Tibial artery (tissue), 4 donors: Measurements from ENCODE around the gene BPIFB1.

Experiments
- DNase-seq, 2 donors: peaks; one replicate each; pipeline ENCODE4 v3.0.0-alpha.2; 2019
- H3K27ac ChIP-seq, 2 donors: fragments of 200-600 bp; sonication (generic) in 1 of 2; 1 replicate in 1 of 2; 2 replicates in 1 of 2; pipeline ENCODE4 v1.5.1; 2018 to 2019; ENCODE audit warnings: mild to moderate bottlenecking in 1 of 2
- H3K27me3 ChIP-seq, 2 donors: fragments of 200-600 bp; sonication (generic) in 1 of 2; one replicate each; pipeline versions ENCODE4 v1.5.1 to v1.6.0; 2016 to 2019
- H3K36me3 ChIP-seq, 3 donors: fragments of 200-600 bp; sonication (generic) in 2 of 3; one replicate each; pipeline ENCODE4 v1.5.1; 2016 to 2019; ENCODE audit warnings: mild to moderate bottlenecking in 2 of 3
- H3K4me1 ChIP-seq, 4 donors: fragments of 200-600 bp; sonication (generic) in 2 of 4; 1 replicate in 3 of 4; 2 replicates in 1 of 4; pipeline ENCODE4 v1.5.1; 2016 to 2019
- H3K4me3 ChIP-seq, 2 donors: fragments of 200-600 bp; sonication (generic) in 1 of 2; 1 replicate in 1 of 2; 2 replicates in 1 of 2; pipeline ENCODE4 v1.5.1; 2018 to 2019; ENCODE audit warnings: mild to moderate bottlenecking in 2 of 2
- H3K9me3 ChIP-seq, 3 donors: fragments of 200-600 bp; sonication (generic) in 1 of 3; one replicate each; pipeline ENCODE4 v1.5.1; 2016 to 2019
- intact Hi-C: fragments of 100-400 bp; cut with DNase I; formaldehyde crosslinking; loops from one replicate; pipeline ENCODE4 v1.15.0; 2023; ENCODE audit warnings: low total_unique reads
- TF ChIP-seq, protein P1 (sequence below), 2 experiments: fragments of 200-600 bp in 1 of 2; fragments of 450-650 bp in 1 of 2; IDR thresholded peaks; one replicate each; pipeline ENCODE4 v1.5.1; 2017 to 2019; ENCODE audit warnings: antibody characterized with exemption in 2 of 2, mild to moderate bottlenecking in 1 of 2, moderate library complexity in 1 of 2

The BPIFB1 gene

DNA sequence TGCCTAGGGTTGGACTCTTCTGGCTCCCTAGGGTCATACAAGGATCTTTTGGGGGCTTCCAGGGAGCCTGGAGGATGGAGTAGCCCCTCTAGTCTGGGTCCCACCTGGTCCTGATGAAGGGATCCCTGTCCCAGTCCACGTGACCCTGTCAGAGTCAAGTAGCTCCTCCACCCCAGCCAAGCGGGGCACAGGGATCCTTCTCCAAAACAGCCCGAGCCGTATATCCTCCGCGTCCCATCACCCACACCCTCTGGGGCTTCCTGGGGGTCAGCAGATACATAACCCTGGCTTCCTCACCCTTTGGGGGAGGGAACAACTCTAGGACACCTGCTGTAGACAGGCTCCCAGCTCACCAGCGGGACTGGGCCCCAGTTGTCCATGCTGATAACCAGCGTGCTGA, 28.0 kb downstream of the BPIFB1 start:
- Histone ChIP-seq H3K9me3 (no peaks in the 10 kb centered on the region), H3K36me3 (no peaks in the 10 kb centered on the region), H3K27ac (no peak overlapping the region), H3K4me1 (no peaks in the 10 kb centered on the region), H3K27me3 (peaks cover 0 to 24% of the 10 kb centered on the region in 2 donors), H3K4me3 (no peak overlapping the region)
- intact Hi-C loops, result no loop called here
- DNase-seq, result no peak
- TF ChIP-seq, protein P1, sequence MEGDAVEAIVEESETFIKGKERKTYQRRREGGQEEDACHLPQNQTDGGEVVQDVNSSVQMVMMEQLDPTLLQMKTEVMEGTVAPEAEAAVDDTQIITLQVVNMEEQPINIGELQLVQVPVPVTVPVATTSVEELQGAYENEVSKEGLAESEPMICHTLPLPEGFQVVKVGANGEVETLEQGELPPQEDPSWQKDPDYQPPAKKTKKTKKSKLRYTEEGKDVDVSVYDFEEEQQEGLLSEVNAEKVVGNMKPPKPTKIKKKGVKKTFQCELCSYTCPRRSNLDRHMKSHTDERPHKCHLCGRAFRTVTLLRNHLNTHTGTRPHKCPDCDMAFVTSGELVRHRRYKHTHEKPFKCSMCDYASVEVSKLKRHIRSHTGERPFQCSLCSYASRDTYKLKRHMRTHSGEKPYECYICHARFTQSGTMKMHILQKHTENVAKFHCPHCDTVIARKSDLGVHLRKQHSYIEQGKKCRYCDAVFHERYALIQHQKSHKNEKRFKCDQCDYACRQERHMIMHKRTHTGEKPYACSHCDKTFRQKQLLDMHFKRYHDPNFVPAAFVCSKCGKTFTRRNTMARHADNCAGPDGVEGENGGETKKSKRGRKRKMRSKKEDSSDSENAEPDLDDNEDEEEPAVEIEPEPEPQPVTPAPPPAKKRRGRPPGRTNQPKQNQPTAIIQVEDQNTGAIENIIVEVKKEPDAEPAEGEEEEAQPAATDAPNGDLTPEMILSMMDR (IDR thresholded peaks at IDR 0.05), result no peak

DNA sequence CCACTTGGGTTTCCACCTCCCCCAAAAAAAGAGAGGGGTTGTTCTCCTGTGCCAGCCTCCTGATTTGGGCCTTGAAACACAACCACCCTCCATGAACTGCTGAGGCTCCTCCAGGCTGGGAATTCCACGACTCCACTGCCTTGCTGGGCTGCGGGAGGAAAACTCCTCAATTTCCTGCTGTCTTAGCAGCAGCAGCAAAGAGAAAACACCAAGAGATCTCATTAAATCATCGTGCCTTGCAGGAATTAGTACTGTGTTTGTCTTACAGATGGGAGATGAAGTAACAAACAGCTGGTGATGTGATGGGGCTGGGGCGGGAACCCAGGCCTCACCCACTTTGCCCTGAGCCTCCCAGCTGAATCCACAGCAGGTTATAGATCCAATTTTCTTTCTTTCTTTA, 29.0 kb downstream of the BPIFB1 start:
- H3K4me3 ChIP-seq, result no peak overlapping the region
- no peaks in the 10 kb centered on the region for H3K9me3 ChIP-seq
- no peak for DNase-seq
- TF ChIP-seq, protein P1 (IDR thresholded peaks at IDR 0.05), result no peak
- intact Hi-C loops, result no loop called here
- H3K27ac ChIP-seq, result no peak overlapping the region
- no peaks in the 10 kb centered on the region for H3K36me3 ChIP-seq
- H3K4me1 ChIP-seq, result no peaks in the 10 kb centered on the region
- H3K27me3 ChIP-seq, result peaks cover 0 to 21% of the 10 kb centered on the region in 2 donors

DNA sequence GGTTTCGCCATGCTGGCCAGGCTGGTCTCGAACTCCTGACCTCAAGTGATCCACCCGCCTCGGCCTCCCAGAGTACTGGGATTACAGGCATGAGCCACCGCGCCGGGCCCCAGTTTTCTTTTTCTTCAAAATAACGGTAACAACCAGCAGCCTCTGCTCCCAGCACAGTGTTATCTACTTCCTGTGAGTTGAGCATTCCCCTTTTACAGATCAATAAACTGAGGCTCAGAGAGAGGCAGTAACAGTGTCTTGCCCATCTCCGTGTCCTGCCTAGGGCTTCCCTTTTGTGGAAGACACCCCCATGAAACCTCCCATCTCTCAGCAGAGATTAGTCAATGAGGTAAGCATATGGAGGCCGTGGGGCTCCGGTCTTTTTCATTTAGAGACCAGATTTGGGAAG, 29.6 kb downstream of the BPIFB1 start:
- Histone ChIP-seq H3K4me1 (no peaks in the 10 kb centered on the region), H3K27me3 (peaks cover 0 to 23% of the 10 kb centered on the region in 2 donors), H3K4me3 (no peak overlapping the region), H3K36me3 (no peaks in the 10 kb centered on the region), H3K27ac (no peak overlapping the region), H3K9me3 (no peaks in the 10 kb centered on the region)
- intact Hi-C loops, result no loop called here
- TF ChIP-seq, protein P1 (IDR thresholded peaks at IDR 0.05), result no peak
- DNase-seq, result no peak

DNA sequence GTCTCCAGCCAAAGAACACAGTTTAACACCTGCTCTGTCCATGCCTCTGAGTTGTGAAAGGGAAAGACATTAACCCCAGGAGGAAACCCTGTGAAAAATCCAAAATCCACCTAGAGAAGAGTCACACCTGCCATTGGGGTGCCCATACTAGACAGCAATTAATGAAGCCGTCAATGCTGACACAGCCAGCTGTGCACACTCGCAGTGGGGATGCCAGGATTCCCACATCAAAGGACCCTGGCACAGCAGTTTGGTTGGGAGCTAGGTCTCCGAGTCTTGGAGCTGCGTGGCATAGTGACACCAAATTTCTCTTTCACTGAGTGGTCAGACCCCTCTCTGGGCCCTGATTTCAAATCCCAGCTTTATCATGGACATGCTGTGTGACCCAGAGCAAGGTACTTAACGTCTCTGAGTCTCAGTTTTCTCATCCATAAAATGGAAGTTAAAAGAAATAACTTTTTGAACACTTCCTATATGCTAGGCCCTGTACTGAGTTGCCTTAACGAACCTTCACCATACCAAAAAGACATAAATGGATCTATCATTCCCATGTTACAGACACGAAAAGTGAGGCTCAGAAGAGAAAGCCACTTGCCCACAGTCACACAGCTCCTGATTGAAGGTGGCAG, 30.8 kb downstream of the BPIFB1 start:
- Histone ChIP-seq H3K9me3 (no peaks in the 10 kb centered on the region), H3K4me3 (no peak overlapping the region), H3K4me1 (no peaks in the 10 kb centered on the region), H3K27me3 (peaks cover 0 to 36% of the 10 kb centered on the region in 2 donors), H3K36me3 (no peaks in the 10 kb centered on the region), H3K27ac (no peak overlapping the region)
- TF ChIP-seq, protein P1 (IDR thresholded peaks at IDR 0.05), result no peak
- no peak for DNase-seq
- intact Hi-C loops, result no loop called here

DNA sequence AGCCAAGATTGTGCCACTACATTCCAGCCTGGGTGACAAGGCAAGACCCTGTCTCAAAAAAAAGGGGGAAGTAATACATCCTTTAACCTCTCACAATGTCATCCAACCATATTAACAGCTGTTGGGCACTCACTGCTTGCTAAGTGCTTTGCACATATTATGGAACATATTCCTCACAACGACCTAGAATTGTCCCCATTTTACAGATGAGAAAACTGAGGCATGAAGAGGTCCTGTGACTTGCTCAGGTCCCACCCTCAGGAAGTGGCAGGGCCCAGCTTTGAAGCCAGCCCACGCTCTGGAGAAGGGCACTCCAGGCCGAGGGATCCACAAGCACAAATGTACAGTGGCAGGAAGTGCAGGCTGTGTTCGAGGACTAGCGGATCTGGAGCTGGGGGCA, 33.3 kb downstream of the BPIFB1 start:
- no peaks in the 10 kb centered on the region for H3K4me1 ChIP-seq
- DNase-seq, result no peak
- peaks cover 0 to 52% of the 10 kb centered on the region in 2 donors for H3K27me3 ChIP-seq
- TF ChIP-seq, protein P1 (IDR thresholded peaks at IDR 0.05), result no peak
- intact Hi-C loops, result no loop called here
- no peaks in the 10 kb centered on the region for H3K9me3 ChIP-seq
- H3K4me3 ChIP-seq, result no peak overlapping the region
- H3K27ac ChIP-seq, result no peak overlapping the region
- no peaks in the 10 kb centered on the region for H3K36me3 ChIP-seq

DNA sequence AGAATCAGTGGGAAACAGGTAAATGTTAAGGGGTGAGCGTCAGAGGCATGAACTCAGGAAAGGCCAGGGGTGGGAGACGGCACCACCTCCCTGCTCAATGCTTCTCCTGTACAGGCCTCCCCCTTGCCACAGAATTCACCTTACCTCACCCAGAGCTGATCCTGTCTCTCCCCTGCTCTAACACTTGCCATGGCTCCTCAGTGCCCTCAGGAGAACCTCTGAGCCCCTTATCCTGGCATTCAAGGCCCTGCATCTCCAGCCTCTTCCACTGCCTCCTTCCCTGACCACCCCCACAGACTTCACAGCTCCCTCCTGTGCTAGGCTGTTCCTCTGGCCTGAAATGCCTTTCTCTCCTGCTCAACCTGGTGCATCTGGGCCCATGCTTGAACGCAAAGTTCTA, 33.9 kb downstream of the BPIFB1 start:
- DNase-seq, result no peak
- no peaks in the 10 kb centered on the region for H3K4me1 ChIP-seq
- H3K27ac ChIP-seq, result no peak overlapping the region
- H3K4me3 ChIP-seq, result no peak overlapping the region
- intact Hi-C loops, result no loop called here
- no peaks in the 10 kb centered on the region for H3K36me3 ChIP-seq
- peaks cover 0 to 53% of the 10 kb centered on the region in 2 donors for H3K27me3 ChIP-seq
- TF ChIP-seq, protein P1 (IDR thresholded peaks at IDR 0.05), result no peak
- no peaks in the 10 kb centered on the region for H3K9me3 ChIP-seq
